Vagina (tissue), 2 donors: ENCODE data around the gene ESYT2. TPM values are rescaled to one million over a fixed set of nuclear protein-coding genes. Genes with fewer than 3 reads are reported as not detected.
"Not testable (repeated sequence)": the region's sequence is repeated elsewhere in the genome, so short reads cannot be mapped to it uniquely, and the experiment has no call there.

ENCODE experiments used
- DNase-seq, 2 donors: peaks; one replicate each; pipeline ENCODE4 v3.0.0-alpha.2; 2017; ENCODE audit errors: extremely low spot score in 2 of 2
- H3K27ac ChIP-seq: fragments of 200-600 bp; sonication (generic); one replicate; pipeline ENCODE4 v1.5.1; 2019
- H3K27me3 ChIP-seq: fragments of 200-600 bp; sonication (generic); one replicate; pipeline ENCODE4 v1.5.1; 2019
- H3K36me3 ChIP-seq, 2 donors: fragments of 200-600 bp; sonication (generic); one replicate each; pipeline ENCODE4 v1.5.1; 2017 to 2019
- H3K4me1 ChIP-seq: fragments of 200-600 bp; sonication (generic); one replicate; pipeline ENCODE4 v1.5.1; 2019
- H3K4me3 ChIP-seq, 2 donors: fragments of 200-600 bp; sonication (generic); 1 replicate in 1 of 2; 2 replicates in 1 of 2; pipeline ENCODE4 v1.5.1; 2016 to 2019
- H3K9me3 ChIP-seq: fragments of 200-600 bp; sonication (generic); one replicate; pipeline ENCODE4 v1.5.1; 2019
- CTCF ChIP-seq, 3 experiments: fragments of 450-650 bp in 2 of 3; fragments of 200-600 bp in 1 of 3; sonication (generic) in 1 of 3; IDR thresholded peaks; one replicate each; pipeline ENCODE4 v1.5.1; 2017 to 2019; ENCODE audit warnings: antibody characterized with exemption in 3 of 3, mild to moderate bottlenecking in 2 of 3, moderate library complexity in 2 of 3
- POLR2A ChIP-seq, 2 donors: fragments of 450-650 bp; IDR thresholded peaks; one replicate each; pipeline ENCODE4 v1.6.1; 2017; ENCODE audit warnings: antibody characterized with exemption in 2 of 2, mild to moderate bottlenecking in 2 of 2, moderate library complexity in 2 of 2
- POLR2AphosphoS5 ChIP-seq, 2 donors: sonication (generic); formaldehyde crosslinking; IDR thresholded peaks; one replicate each; pipeline ENCODE4 v1.9.0; 2017; ENCODE audit warnings: antibody characterized with exemption in 2 of 2, mild to moderate bottlenecking in 2 of 2, low read depth in 1 of 2; ENCODE audit not compliant: insufficient read depth in 1 of 2
- intact Hi-C: fragments of 100-400 bp; cut with DNase I; formaldehyde crosslinking; loops from one replicate; pipeline ENCODE4 v1.15.1; 2023
- total RNA-seq: library from RNA; depleted of rRNA; stranded (reverse); fragments of >200 nt; gene quantifications from one replicate; pipeline ENCODE4 v1.2.3, GENCODE V29; 2016

Gene ESYT2
- total RNA-seq, 1 donor from 2014 or later = 82.5 TPM

DNA sequence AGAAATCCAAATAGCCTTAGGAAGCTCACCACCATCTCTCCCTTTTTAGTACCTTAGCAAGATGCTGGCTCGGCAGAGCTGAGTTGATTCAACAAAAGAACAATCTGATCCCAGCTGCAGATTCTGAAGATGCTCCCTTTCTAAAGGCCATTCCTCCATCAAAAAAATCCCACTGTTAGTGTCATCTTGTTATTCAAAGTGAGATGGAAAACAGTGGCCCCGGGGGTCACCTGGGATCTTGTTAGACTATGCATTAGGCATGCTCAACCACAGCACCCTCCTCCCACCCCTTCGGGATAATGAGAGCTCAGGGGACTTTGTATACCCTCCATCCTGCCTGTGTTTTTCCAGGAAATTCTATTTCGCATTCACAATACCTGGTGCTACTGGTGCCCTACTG, 127.1 kb downstream of the ESYT2 start:
- H3K27me3 ChIP-seq = no peaks in the 10 kb centered on the region
- intact Hi-C loops = loop anchor here (10.0 kb wide), 1 partner anchor 163 kb away; no protein-coding TSS in a partner anchor

GRCh38 chr7:158700008-158700407, 129.3 kb downstream of the ESYT2 start:
- no peak overlapping the region for H3K27ac ChIP-seq
- no peak overlapping the region for H3K4me3 ChIP-seq
- intact Hi-C loops = loop anchor here (10.0 kb wide), 1 partner anchor 165 kb away; no protein-coding TSS in a partner anchor
- H3K9me3 ChIP-seq = no peaks in the 10 kb centered on the region
- H3K36me3 ChIP-seq = no peaks in the 10 kb centered on the region
- H3K27me3 ChIP-seq = no peaks in the 10 kb centered on the region
- H3K4me1 ChIP-seq = peaks cover 20% of the 10 kb centered on the region
- no peak for TF ChIP-seq POLR2AphosphoS5 (IDR thresholded peaks at IDR 0.05; ENCODE audit: insufficient read depth in 1 of 2, low read depth in 1 of 2)
- no peak for TF ChIP-seq POLR2A (IDR thresholded peaks at IDR 0.05)
- TF ChIP-seq CTCF (IDR thresholded peaks at IDR 0.05) = no peak
- DNase-seq = no peak

More for the DNA sequence above, 127.1 kb downstream of the ESYT2 start:
- Histone ChIP-seq H3K9me3 (no peaks in the 10 kb centered on the region), H3K27ac (no peak overlapping the region), H3K4me1 (peaks cover 14% of the 10 kb centered on the region), H3K36me3 (no peaks in the 10 kb centered on the region), H3K4me3 (no peak overlapping the region)
- no peak for DNase-seq
- TF ChIP-seq POLR2AphosphoS5 (IDR thresholded peaks at IDR 0.05; ENCODE audit: insufficient read depth in 1 of 2, low read depth in 1 of 2) = no peak
- no peak for TF ChIP-seq CTCF (IDR thresholded peaks at IDR 0.05)
- TF ChIP-seq POLR2A (IDR thresholded peaks at IDR 0.05) = no peak

GRCh38 chr7:158699341-158699740, 130.0 kb downstream of the ESYT2 start:
- intact Hi-C loops = loop anchor here (5.0 kb wide), 1 partner anchor 278 kb away; no protein-coding TSS in a partner anchor
- H3K36me3 ChIP-seq = no peaks in the 10 kb centered on the region
- no peak for TF ChIP-seq CTCF (IDR thresholded peaks at IDR 0.05)
- TF ChIP-seq POLR2A (IDR thresholded peaks at IDR 0.05) = no peak
- TF ChIP-seq POLR2AphosphoS5 (IDR thresholded peaks at IDR 0.05; ENCODE audit: insufficient read depth in 1 of 2, low read depth in 1 of 2) = no peak
- H3K27ac ChIP-seq = no peak overlapping the region
- no peaks in the 10 kb centered on the region for H3K27me3 ChIP-seq
- no peak for DNase-seq
- H3K4me1 ChIP-seq = peaks cover 18% of the 10 kb centered on the region
- no peaks in the 10 kb centered on the region for H3K9me3 ChIP-seq
- H3K4me3 ChIP-seq = no peak overlapping the region

DNA sequence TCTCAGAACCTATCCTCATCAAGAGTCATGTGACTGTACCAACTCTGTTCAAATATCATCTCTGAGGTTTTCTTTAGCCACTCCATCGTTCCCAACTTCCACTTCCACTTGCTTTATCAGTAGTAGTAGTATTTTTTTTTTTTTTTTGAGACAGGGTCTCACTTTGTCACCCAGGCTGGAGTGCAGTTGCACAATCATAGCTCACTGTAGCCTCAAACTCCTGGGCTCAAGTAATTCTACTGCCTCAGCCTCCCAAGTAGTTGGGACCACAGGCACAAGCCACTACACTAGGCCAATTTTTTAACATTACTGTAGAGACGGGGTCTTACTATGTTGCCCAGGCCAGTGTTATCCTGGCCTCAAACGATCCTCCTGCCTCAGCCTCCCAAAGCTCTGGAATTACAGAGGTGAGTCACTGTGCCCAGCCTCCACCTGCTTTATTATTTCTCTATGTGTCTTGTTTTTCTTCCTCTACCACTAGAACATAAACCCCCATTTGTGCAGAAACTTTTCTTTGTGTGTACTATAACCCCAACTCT, 130.6 kb downstream of the ESYT2 start:
- no peak for DNase-seq
- TF ChIP-seq POLR2AphosphoS5 (IDR thresholded peaks at IDR 0.05; ENCODE audit: insufficient read depth in 1 of 2, low read depth in 1 of 2) = no peak
- no peak for TF ChIP-seq POLR2A (IDR thresholded peaks at IDR 0.05)
- TF ChIP-seq CTCF (IDR thresholded peaks at IDR 0.05) = no peak
- H3K36me3 ChIP-seq = no peaks in the 10 kb centered on the region
- peaks cover 12% of the 10 kb centered on the region for H3K4me1 ChIP-seq
- H3K9me3 ChIP-seq = no peaks in the 10 kb centered on the region
- H3K27me3 ChIP-seq = no peaks in the 10 kb centered on the region
- H3K27ac ChIP-seq = no peak overlapping the region
- H3K4me3 ChIP-seq = no peak overlapping the region
- intact Hi-C loops = loop anchor here (5.0 kb wide), 1 partner anchor 279 kb away; no protein-coding TSS in a partner anchor

GRCh38 chr7:158697597-158697996, 131.7 kb downstream of the ESYT2 start:
- not testable (repeated sequence) for H3K9me3 ChIP-seq, H3K27ac ChIP-seq, DNase-seq, H3K36me3 ChIP-seq, H3K4me3 ChIP-seq, H3K27me3 ChIP-seq, H3K4me1 ChIP-seq
- intact Hi-C loops = loop anchor here (5.0 kb wide), 1 partner anchor 280 kb away; no protein-coding TSS in a partner anchor
